ENCODE results near the gene VAT1.

The VAT1 gene

DNA sequence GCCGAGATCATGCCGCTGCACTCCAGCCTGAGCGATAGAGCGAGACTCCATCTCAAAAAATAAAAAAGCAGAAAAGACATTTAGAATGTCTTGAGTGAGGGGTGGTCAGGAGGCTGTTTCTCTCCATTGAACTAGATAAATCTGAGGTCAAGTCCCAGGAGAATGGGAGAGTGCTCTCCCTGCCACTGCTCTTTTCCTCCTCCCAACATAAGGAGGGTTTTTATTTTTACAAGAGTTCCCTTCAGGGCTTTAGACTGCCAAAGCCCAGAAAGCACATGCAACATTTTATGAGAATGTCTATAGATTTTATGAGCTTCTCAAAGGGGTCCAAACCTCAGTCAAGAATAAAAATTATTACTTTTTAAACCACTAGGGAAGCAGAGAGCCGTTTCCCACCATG is 4.4 kb upstream of the VAT1 start:
- no peak for DNase-seq

DNA sequence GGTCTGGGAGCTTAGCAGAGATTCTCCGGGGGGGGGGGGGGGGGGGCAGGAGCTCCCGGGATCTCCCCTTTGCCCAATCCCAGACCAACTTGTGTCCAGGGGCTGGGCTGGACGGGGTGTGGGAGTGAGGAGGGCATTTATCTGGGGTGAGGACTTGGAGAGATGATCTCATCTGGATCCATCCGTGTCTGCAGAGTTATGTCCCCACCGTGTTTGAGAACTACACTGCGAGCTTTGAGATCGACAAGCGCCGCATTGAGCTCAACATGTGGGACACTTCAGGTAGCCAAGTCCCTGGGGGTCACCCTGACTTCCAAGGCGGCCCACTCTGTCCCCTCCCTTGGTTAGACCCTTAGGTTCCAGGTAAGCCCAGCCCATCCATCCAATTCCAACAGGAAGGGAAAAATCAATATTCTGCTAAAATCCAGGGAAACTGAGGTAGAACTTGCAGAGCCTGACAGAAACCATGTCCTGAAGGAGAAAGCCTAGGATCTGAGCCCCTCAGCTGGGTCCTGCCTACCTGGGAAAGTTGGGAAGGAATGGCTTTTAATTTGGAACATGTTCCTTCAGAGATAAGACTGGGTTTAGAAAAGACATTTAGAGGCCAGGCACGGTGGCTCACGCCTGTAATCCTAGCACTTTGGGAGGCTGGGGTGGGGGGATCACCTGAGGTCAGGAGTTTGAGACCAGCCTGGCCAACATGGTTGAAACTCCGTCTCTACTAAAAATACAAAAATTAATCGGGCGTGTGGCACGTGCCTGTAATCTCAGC is 3.8 kb upstream of the VAT1 start:
- no peak for DNase-seq

DNA sequence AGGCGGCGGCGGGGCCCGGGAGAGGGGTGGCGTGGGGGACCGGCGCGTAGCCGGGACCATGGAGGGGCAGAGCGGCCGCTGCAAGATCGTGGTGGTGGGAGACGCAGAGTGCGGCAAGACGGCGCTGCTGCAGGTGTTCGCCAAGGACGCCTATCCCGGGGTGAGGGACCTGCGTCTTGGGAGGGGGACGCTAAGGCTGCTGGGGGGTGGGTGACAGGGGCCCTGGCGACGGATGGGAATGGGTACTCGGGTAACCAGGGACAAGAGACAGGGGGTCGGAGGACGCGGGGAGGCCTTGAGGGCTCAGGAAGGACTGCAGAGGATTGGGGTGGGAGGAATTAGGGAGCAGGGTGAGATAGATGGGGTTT is 3.1 kb upstream of the VAT1 start:
- no peak for DNase-seq

DNA sequence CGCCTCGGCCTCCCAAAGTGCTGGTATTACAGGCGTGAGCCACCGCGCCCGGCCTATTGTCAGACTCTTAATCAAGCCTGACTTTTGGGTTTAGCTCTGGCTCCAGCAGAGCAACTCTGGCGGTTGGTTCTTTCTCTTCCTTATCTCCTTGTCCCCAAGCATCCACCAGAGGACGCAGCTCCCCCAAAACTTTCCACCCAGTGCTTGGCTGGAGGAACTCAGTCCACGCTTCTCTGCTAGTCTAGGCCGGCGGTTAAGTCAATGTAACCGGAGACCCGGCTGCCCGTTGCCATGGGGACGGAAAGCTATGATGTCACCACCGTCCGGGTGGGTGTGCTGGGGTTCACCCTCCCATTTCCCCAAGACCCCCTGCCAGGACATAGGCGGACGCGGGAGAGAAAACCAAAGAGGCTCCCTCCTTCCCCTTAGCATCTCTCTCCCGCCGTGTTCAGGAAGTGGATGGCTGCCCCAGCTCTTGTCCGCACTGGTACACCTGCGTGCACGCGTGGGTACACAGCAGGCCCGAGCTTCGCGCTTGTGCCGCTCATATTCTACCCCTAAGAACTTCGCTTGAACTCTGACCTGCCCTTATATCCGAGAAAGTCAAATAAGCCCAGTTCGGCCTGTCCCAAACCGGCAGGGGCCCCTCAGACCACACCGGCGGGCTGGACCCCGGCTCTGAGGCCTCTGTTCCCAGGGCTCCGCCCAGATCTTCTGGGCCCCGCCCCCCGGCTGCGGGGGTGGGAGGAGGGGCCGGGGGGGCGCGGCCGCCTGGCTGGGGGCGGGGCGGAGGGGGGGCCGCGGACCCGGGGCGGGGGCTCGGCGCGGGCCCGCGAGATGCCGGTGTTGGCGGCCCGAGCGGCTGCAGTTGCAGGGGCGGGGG is 2.5 kb upstream of the VAT1 start, which contains the start of gene RND2:
Gene RND2 (plus strand): TSS at position 825 of the 883 bp plus-strand sequence. CDS start 117 bp downstream, outside the sequence.
- DNase-seq, result peak; percentile 96

DNA sequence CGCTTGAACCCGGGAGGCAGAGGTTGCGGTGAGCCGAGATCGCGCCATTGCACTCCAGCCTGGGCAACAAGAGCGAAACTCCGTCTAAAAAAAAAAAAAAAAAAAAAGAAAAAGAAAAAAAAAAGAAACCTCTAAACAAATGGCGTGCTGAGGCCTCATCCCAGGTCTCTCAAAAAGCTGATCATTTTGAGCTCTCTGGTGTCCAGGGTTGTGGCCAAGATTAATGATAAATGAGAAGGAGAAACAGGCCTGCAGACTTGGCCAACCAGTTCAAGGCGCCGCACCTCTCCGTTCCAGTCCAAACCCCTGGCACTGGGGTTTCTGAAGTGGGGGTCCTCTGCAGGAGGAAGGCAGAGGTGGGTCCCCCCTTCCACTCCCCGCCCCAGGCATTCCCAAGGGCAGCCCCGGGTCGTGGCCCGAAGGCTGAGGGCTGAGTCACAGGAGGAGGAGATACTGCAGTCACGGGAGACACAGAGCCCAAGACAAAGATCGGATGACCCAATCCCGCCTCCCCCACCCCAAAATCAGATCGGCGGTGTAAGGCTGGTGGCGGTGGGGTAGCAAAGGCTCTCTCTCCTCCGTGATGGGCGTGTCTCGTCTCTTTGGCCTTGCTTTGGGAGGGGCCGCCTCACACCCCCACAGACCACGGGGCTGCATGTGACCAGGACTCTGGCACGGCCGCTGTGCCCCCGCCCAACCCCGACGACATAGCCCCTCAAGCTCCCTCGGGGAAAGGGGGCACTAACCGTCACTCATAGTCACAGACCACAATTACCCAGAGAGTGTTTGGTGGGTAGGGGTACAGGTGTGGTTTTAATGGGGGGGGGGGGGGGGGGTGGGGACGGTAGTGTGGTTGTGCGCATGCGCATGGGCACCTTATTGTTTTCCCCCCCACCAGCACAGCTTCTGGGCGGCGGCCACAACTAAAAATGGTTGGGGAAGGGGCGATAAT is 1.1 kb downstream of the VAT1 start:
- peak; percentile 62 for DNase-seq

DNA sequence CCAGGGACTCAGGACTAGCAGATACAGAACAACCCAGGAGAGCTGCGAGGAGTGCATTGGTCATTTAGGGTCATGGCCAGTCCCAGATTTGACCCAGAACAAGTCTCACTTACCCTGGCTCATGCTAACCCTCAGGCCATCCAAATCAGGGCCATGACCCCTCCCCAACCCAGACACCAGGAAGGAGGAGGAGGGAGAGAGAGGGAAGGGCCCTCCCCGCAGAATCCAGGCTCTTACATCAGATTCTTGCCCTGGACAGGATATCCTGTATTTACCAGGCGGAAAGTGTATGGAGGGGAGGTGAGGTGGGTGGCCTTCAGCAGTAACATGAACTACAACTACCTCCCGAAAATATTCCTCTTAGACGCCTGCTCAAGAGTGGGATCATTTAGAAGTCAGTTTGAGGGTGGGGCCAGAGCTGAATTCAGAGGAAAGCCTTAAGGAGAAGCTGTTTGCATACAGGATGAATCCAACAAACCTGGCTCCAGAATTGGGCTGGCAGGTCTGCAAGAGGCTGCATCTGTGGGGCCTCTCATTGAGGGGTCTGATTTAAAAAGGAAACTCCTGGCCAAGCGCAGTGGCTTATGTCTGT is 2.1 kb downstream of the VAT1 start:
- peak; percentile 32 for DNase-seq

DNA sequence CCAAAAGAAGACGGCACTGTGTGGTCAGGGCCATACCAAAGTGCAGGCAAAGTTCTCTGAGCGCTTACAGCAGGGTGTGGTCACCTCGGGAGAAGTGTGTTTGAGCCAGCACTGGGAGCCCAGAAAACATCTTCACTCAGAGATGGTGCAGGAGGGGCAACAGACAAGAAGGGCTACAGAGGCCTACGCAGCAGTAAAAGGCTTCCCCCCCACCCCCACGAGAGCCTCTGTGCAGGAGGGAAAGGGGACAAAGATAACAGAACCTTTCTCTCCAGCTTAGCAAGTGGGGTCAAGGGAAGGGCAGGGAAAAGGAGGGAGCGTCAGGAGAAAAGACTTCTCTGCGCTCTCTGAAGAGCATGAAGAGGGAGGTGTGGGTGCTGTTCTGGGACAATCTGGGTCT is 2.8 kb downstream of the VAT1 start:
- DNase-seq, result no peak

DNA sequence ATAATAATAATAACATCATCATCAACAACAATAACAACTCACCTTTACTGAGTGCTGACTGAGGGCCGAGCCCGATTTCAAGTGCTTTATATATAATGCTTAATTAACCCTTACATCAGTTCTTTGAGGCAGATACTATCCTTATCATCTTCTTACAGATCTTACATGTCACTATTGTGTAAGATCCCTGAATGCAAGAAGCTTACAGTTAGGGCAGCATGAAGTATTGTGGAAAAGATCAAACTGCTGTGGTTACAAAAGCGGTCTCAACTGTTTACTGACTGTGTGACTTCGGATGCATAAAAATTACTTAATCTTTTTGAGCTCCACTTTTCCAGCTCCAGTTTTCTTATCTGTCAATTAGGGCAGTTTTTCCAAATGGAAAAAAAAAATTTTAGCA is 3.3 kb downstream of the VAT1 start:
- DNase-seq, result no peak

DNA sequence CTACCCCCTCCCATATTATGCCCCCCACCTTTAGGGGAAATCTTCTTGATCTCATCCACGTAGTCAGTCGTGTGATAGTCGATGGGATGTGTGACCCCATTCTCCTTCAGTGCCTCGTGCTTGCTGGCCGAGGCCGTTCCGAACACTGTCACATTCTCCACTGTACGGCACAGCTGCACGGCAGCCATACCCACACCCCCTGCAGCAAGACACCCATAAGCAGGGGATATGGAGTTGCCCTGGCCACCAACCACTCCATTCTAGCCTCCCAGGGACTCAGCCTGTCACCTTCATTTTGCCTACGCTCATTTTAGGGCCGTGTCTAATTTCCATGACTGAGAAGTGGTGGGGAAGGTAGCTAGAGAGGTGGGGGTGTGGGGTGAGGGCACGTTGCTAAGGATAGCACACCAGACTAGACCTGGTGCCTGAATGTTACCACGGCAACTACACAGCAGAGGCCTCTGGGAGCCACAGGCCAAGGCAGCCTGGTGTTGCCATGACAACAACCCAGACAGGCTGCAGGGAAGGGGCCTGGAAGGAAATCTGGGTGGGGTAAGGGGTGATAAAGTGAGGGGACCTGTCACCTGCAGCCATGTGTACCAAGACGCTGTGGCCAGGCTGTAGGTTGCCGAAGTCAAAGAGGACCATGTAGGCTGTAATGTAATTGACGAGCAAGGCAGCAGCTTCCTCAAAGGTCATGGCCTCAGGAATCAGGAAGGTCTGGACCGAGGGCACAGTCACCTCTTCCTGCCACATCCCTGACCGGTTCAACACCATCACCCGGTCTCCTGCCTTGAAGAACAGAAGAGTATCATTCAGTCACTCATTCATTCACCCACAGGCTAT is 4.0 kb downstream of the VAT1 start:
- no peak for DNase-seq

DNA sequence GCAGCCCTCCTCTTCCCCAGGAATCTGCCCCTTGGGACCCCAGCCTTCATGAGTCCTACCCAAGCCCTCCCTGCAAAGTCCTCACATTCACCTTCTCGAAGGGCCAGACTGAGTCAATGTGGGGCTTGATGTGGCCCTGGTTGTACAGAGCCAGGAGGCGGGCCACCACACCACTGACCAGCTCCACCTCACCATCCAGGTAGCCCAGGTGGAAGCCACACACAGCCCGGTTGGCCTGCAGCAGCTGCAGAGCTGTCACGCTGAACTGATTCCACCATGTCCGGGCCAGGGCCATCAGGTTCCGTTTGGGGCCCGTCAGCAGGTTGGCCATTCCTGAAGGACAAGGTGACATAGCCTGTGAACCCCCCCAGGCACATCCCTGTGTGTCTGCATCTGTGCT is 6.0 kb downstream of the VAT1 start:
- DNase-seq, result no peak

DNA sequence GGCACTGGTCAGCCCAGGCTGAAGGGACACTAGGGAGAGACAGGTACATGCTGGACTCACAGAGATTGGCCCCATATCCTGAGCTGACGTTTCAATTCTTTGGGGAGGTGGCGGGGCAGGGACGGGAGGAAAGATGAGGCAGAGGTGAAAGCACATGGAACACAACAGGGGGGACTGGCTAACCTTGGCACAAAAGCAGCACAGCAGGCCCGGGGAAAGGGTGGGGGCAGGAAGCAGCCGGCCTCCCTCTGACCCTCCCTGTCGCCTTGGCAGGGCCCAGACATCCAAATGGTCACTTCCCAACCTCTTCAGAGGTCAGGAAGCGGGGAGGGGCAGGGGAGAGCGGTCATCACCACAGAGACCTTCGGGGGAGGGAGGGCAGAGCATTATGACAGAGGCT is 6.6 kb downstream of the VAT1 start:
- no peak for DNase-seq

DNA sequence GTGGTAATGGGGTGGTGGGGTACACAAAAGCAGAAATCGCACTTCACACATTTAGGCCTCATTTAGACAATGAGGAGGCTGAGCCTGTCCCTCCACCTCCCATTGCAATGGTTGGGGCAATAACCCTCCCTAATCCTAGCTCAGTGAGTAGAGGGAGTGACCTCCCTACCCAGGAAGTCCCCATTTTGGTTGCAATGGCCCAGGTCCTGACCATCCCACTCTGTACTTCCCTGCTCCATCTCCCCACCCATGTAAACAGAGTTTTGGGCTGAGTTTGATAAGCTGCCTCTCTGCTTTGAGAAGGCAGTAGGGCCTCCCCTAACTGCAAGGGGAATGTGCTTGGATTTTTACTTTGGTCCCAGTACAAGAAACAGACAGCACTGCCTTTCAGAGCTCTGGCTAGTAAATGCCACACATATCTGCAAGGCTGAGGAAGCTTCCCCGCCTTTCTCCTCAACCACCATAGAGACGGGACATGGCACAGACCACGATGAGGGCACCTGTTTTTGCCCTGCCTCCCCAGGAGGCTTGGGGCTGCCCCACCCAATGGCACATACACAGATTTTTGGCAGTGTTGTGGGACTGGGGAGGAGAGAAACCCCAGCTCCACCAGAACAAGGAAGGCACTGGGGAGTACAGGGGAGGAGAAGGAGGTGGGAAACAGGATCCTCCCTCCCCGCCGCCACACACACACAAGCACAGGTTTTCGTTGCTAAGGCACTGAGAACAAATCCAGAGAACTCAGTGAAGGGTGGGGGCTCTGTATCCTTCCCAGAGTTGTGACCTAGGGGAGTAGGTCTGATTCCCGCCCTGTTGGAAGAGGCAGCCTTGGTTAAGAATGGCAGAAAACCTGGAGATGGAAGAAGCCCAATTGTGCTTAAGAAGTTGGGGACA is 7.3 kb downstream of the VAT1 start:
- no peak for DNase-seq

DNA sequence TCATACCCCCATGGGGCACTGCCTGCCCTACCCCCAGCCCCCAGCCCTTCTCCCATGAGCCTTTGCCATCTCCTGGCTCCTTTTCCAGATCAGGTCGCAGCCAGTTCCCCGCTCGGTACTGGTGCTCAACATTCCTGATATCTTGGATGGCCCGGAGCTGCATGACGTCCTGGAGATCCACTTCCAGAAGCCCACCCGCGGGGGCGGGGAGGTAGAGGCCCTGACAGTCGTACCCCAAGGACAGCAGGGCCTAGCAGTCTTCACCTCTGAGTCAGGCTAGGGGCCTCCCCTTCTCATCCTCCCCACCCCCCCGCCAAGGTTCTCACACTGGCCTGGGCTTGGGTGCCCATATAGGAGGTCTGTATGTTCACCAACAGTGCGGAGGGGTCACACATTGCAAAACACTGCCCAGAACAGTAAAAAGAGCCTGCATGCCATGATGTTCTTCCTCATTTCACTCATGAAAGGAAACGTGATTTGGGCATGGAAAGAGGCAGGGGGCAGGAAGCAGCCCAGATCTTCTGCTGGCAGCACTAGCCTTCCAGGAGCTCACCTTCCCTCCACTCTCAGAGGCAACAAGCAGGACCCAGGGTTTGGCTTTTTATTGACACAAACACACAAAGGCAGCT is 8.1 kb downstream of the VAT1 start:
- no peak for DNase-seq

DNA sequence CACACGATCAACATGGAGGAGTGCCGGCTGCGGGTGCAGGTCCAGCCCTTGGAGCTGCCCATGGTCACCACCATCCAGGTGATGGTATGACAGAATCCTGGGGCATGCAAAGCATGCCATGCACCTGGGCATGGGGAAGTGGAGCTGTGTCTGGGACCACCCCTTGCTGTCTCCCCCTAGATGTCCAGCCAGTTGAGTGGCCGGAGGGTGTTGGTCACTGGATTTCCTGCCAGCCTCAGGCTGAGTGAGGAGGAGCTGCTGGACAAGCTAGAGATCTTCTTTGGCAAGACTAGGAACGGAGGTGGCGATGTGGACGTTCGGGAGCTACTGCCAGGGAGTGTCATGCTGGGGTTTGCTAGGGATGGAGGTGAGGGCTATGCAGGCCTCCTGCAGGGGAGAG is 8.9 kb downstream of the VAT1 start:
- DNase-seq, result no peak

DNA sequence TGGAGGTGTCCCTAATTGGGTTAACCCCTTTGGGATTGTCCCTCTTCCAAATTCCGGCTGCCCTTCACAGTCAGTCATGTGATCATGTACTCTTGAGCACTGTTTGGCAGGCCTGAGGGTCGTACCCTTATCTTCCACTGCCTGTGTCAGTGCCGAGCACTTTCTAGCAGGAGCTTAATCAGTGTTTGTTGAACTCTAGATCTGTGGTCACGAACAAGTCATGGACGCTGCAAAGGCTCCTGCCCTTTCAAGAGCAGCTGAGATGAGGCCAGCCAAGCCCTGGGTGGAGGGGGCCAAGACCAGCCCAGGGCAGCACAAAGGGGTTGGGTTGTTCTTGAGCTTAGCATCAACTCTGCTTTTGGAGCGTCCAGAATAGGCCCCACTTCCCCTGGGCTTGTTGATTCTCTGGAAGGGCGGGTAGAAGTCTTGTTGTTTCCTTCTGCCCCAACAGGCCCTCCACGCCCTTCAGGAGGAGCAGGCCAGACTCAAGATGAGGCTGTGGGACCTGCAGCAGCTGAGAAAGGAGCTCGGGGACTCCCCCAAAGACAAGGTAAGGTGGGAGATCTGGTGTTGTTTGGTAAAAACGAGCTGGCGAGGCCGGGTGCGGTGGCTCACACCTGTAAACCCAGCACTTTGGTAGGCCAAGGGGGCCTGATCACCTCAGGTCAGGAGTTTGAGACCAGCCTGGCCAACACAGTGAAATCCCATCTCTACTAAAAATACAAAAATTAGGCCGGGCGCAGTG is 10.3 kb downstream of the VAT1 start:
- DNase-seq, result no peak

DNA sequence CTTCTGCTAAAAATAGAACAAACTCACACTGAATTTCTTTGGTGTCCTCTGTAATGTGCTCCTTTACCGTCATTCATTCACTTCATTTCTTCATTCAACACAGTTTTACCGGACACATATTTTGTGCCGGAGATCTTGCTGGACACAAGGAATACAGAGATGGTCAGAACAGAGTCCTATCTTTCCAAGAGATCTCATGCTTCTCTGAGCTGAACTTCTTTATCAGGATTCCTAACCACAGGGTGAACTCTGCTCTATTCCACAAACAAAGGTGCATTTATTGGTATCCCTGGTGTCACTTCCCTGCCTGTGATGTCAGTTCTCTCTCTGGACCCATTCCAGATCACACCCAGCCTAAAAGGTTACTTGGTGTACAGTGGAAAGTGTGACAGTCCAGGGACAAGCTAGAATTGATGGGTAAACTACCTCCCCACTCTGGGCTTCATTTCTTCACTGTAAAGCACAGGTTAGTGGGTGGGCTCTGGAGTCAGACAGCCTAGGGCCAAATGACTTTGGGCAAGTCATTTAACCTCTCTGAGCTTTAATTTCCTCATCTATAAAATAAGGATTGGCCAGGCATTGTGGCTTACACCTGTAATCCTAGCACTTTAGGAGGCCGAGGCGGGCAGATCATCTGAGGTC is 11.4 kb downstream of the VAT1 start:
- no peak for DNase-seq

DNA sequence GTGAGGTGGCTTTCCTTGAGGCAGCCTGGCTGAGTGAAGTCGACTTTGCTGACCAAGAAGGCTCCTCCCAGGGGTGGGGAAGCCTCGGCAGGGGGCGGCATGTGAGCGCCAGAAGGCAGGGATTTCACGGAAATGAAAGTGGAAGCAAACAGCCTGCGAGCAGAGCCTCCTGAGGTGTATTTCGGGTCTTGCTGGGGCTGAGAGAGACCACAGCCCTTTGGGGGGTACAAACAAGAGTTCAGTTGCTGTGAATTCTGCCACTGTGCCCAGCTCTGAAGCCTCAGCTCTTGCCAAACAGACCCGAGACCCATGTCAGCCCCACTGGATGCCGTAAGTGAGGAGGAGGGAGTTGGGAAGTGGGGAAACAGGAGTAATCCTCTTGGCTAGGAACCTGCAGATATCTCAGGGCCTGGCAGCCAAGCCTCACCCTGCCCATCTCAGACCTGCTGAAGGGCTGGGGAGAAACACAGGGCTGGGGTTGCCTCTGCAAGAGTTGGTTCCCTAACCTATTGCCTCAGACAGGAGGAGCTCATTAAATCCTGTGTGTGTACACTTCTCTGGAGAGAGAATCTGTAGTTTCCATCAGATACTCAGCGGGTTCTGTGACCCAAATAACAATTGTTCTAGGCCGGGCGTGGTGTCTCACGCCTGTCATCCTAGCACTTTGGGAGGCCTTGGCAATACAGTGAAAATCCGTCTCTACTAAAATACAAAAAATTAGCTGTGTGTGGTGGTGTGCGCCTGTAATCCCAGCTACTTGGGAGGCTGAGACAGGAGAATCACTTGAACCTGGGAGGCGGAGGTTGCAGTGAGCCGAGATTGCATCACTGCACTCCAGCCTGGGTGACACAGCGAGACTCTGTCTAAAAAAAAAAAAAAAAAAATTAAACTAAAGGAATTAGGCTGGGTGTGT is 15.3 kb downstream of the VAT1 start, which contains the start of gene IFI35:
Gene IFI35 (plus strand): TSS at position 146 of the 913 bp plus-strand sequence. CDS start 164 bp downstream, at position 310.
- DNase-seq, result peak; percentile 75
